ENCODE measurements around the gene SH2B3.
"Not testable (repeated sequence)": the region's sequence is repeated elsewhere in the genome, so short reads cannot be mapped to it uniquely, and the experiment has no call there.

Gene SH2B3

DNA sequence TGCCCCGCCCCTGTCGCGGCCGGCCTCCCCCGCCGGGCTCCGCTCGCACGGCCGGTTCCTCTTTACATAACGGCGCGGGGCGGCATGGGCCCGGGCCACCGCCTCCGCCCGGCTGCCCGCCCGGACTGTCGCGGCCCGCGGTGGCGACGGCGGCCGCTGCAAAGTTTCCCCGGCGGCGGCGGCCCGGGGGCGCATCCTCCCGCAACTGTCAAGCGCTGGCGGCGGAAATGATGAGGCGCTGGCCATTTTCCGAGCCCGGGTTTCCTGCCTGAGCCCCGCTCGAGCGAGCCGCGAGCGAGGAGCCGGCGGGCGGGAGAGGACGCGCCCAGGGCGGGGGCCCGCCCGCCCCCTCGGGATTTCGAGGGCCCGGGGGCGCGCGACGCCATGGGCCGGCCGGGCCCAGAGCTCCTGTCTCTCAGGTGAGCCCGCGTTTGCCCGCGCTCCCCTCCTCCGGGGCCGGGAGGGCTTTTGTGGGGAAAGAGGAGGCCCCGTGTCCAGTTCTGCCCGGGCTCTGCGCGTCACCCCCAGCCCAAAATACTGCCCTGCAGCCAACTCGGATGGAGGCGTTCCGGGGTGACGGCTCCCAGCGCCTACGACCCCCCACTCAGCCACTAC lies at the start of gene SH2B3:
SH2B3 (plus strand) TSS at position 65 of the 615 bp plus-strand sequence. CDS start 12,223 bp downstream, outside the sequence.
- DNase-seq (ENCODE audit: low read depth in 2 of 2): peak in 1 of 2 donors; percentile 48

DNA sequence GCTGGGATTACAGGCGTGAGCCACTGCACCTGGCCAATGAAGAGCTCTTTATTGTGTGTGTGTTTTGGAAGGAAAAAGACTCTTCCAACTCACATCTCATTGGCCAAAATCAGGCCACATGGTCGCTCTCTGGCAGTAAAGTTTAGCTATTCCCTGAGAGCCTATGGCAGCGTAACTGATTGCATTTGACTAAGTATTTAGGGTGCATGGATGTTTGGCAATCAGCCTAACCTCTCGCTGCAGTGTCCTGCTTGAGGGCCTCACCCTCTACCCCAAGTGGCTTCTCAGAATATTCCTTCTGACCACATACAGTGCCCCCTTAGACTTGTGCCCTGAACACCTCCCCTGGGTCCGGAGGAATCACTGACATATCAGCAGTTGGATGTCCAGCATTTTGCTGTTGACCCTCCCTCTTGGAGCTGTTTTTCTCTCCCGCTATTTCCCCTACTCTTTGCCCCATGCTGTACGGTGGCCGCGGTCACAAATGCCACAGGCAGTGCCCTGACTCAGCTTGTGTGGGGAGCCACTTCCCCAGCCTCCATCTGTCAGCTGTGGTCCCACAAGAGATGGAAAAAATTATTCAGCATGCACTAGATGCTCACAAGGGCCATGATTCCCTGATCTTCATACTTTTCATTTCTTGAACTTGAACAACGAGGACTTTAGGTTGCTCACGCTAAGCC lies 46.4 kb upstream of the SH2B3 start:
- DNase-seq (ENCODE audit: low read depth in 2 of 2): no peak

DNA sequence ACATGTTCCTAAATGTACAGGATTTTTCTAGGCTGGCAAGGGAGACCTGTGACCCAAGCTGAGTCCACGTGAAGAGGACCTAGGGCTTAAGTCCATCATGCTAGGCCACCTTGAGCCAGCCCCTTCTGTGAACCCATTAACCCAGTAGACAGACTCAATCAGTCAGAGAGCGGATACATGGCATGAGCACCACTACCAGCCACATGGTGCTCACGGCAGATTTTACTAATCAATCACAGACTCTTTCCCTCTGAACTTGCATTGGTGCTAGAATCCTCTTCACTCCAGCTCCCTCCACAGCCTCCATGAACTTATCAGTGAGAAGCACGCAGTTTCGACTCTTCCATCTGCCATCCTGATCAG lies 45.8 kb upstream of the SH2B3 start:
- no peak for DNase-seq (ENCODE audit: low read depth in 2 of 2)

DNA sequence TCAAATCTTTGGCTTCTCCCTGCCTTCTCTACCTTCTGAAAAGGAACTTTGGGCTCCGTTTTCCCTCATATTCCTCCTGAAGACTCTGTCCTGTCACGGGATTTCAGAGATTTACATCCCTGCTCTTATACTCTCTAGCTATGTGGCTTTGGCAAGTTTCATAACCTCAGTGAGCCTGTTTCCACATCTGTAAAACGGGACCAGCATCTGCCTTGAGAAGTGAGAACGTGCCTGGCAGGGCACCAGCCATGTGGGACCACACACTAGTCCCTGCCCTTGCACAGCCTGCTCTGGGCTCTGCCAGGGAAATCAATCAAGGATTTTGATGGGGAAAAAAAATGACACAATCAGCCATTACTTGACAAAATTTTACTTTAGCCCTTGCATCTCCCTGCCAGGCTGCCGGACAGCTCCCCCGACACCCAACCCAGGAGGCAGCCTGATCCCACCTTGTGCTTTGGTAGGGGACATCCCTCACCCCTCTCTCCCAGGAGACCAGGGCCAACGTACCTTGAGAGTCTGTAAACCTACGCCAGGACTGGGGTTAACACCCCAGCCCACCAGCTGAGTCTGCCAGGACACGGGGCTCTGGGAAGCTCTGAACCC lies 45.3 kb upstream of the SH2B3 start:
- no peak for DNase-seq (ENCODE audit: low read depth in 2 of 2)

DNA sequence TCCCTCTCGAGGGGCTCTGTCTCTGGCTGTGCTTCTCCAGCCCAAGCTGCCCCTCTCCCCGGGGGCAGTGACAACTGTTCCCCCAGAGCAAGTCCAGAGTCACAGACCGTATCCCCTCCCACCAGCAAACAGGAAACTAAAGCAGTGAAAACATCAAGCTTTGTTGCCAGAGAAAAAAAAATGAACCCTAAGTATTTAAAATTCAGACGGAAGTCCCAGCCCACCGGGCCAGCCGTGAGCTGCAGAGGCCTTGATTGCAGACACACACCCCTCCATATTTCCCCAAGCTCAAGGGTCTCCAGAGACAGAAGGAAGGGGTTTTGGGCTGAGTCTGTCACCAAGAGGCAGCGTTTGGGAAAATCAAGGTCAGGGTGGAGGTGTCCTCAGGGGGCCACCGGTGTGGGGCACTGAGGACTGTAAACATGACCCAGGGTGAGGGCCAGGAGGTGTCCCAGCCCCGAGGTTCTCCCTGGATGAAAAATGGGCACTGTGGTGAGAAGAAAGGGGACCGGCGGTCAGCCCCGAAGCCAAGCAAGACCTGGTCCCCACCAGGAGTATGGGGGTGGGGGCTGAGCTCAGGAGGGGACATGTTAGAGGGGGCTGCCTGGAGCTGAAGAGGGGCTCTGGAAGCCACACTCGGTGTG lies 44.5 kb upstream of the SH2B3 start:
- no peak for DNase-seq (ENCODE audit: low read depth in 2 of 2)

DNA sequence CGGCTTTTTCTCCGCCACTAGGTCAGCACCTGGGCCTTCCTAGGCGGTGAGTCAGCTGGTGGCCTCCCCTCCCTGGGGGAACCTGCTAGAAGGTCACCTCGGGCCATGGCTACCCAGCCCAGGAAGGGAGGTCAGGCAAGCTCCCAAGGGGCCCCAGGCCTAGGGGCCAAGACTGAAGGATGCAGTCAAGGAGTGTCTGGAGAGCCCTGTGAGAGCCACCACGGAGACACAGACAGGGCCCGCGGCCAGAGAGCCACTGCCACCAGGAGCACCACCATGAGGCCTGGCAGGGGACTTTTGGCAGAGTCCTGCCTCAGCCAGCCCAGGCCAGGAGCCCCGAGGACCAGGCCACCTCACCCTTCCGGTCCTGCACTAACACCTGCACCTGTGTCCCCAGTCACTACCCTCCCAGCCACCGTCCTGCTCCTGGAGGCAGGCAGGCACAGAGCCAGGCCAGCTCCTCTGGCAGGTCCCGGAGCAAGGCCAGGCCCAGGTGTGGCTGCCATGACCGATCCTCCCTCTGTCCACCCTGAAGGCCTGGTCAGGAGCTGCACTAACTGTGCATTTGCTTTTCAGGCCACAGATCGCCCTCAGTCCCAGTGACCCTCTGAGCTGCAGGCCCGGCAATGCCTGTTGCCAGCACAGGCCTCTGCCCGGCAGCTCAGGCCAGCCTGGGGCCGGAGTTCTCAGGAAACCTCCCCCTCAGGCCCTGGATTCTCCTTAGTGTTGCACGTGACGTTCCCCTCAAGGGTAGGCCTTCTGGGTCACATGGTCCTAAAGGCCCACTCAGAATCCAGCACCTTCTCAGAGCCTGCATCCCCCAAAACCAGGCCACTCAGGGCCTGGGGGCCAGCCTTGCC lies 43.8 kb upstream of the SH2B3 start:
- DNase-seq (ENCODE audit: low read depth in 2 of 2): no peak

DNA sequence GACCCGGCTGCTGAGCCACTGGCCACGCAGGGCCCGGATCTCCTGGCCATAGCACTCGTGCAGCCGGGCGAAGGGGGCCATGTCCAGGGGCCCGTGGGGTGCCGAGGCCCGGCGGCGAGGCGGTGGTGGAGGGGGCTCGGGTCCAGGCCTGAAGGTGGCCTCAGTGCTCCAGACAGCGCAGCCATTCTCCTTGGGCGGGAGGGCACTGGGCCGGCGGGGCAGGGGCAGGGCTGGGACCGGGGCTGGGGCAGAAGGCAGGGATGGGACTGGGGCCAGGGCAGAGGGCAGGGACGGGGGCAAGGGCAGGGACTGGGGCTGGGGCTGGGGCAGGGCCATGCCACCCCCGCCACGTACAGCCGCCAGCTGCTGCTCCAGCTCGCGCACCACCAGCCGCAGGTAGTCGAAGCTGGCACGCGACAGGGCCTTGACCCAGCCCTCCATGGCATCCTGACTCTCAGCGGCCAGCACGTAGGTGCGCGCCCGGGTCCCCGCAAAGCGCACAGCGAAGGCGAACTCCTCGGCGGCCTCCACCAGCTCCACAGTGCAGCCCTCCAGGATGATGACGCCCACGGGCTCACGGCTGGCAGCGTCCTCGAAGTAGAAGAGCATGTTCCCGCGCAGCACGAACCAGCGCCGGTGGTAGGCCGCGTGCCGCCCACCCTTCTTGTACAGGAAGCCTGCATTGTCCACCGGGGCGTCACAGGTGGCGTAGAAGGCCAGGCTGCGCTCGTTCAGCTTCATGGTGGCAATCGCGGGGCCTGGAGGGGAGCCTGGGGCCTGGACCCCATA lies 42.8 kb upstream of the SH2B3 start:
- DNase-seq (ENCODE audit: low read depth in 2 of 2): no peak

DNA sequence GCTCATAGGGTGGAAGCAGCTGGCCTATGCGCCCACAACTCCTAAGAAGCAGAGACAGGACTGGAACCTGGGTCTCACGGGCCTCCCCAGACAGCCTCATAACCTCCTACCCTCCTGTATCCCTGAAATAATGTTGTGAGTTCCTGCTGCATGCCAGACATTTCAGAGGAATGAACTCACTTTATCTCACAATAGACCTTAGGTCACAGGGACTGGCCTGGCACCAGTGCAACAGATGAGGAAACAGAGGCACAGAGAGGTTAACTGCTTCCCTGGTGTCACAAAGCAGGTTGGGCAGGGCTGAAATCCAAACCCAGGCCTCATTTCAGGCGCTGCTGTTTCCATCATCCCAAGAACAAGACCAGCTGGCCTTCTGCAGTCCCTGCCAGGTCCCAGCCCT lies 42.1 kb upstream of the SH2B3 start:
- no peak for DNase-seq (ENCODE audit: low read depth in 2 of 2)

DNA sequence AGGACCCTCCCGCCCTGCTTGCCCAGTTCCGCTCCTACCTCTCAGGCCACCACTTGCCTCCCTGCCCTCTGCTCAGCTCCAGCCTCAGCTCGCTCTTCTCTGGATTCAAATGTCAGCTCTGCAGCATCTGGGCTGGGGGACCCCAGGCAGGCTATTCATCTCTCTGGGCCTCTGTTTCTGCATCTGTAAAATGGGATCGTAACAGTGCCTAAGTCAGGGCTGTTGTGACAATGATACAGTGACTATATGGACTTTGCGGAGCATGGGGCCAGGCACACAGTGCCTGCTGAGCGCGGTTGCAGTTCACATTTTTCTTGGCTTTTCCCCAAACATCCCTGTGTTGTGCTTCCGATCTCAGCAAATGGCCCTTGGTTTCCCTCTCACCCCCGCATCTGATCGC lies 39.6 kb upstream of the SH2B3 start:
- no peak for DNase-seq (ENCODE audit: low read depth in 2 of 2)

DNA sequence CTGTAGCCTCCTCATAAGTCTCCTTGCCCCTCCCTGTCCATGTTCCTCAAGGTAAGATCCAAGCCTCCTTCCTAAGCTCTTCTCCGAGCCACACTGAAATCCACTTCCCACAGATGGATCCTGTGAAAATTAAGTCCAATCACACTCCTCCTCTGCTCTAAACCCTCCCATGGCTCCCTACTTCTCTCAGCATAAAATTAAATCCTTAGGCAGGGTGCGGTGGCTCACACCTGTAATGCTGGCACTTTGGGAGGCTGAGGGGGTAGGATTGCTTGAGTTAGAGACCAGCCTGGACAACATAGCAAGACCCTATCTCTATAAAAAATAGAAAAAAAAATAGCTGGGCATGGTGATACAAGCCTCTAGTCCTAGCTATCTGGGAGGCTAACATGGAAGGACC lies 39.1 kb upstream of the SH2B3 start:
- no peak for DNase-seq (ENCODE audit: low read depth in 2 of 2)

DNA sequence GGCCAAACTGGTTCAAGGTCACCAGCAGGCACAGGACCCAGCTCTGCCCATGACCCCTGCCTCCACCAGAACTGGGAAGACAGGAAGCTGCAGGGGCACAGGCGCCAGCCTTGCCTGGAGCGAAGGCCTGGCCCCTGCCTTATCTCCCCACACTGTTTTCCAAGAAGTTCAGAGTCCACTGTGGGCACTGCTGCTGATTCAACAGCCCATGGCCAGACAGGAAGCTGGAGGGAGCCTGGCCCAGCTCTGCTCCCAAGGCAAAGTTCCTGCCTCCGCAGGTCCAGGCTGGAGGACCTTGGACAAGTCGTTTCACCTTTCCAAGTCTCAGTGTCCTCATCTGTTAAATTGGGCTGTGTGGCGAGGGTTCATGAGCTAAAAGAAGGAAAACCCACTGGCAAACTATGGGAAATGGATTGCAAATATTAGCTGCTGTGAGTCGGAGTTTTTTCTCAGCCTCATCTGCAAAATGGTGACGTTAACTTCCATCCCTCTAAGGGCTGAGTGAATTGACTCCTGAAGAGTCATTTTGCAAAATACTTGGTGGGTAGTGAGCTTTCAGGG lies 38.0 kb upstream of the SH2B3 start:
- no peak for DNase-seq (ENCODE audit: low read depth in 2 of 2)

DNA sequence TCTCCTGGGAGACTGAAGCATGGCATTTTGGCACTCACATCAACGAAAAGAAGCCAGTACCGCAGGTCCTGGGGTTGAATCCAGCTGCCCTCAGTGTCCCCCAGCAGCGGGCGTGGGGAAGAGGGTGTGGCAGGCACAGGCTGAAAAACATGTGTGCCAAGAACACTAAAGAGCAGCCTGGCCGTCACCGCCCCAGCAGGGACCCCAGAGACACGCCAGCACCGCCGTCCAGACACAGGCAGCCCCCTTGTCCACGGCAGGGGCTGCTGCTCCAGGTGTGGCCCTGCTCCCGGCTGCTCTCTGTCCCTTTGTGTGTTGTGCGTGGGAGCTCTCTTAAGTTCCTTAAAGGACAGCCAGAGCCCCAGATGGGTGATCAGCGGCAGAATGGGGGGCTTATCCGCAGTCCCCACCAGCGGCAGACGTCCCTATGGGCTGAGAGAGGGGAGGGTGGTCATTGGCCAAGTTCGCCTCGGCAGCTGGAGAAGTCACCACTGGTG lies 37.4 kb upstream of the SH2B3 start:
- DNase-seq (ENCODE audit: low read depth in 2 of 2): no peak

DNA sequence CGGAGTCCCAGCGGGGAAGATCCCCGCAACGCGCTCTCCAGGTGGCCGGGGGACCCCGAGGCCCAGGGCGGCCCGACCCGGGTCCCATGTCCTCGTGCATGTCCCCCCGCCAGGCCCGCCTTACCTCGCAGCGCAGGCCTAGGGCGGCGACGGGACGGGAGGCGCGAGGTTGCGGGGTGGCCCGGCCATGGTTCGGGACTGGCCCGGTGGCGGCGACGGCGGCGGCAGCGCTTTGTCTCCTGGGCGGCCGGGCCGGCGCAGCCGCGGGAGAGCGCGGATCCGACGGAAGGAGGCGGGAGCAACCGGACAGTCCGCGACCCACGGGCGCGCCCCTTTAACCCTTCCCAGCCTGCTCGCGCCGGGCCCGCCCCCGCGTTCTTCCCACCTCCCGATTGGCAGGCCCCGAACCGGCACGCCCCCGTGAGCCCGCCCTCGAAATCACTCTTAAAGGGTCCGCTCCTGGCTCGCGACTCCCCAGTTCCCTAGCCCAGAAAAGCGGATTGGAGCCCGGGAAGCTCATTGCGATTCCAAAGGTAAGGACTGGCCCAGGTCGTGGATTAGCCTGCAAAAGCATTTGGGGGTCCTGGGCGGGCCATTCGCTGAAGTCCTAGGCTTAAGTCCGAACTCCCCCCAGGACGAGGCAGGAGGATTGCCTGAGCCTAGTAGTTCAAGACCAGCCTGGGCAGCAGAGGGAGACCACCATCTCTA lies 36.8 kb upstream of the SH2B3 start, which contains the start of gene PHETA1:
PHETA1 (minus strand) TSS at position 308 of the 708 bp plus-strand sequence. CDS start 5,668 bp downstream, outside the sequence.
- DNase-seq (ENCODE audit: low read depth in 2 of 2): peak; percentile 18 to 75

DNA sequence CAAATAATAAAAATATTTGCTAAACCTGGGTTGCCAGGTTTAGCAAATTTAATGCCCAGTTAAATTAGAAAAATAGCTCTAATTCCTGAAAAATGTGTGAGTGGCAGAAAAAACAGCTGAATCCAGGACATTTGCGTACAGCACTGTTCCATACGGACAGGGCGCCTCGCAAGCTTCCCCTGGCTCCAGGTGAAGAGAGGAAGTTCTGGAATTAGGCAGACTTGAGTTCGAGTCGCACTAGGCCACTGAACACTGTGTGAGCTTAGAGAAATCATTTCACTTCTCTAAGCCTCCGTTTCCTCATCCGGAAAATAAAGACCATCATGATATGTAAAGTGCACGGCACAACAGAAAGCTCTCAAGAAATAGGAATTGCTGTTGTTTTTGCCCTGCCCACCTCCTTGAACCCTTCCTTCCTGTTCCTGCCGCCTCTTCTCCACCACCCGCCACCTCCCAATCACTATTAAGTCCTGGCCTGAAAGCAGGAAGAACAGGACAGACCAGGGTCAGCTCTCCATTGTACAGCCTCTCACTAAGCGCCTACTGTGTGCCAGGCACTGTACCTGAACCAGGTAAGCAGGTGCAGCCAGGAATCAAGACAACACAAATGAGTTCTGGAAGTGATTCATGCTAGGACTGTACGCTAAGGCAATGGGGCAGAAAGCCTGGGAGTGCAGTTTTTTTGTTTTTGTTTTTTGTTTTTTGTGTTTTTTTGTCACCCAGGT lies 36.1 kb upstream of the SH2B3 start:
- DNase-seq (ENCODE audit: low read depth in 2 of 2): no peak

DNA sequence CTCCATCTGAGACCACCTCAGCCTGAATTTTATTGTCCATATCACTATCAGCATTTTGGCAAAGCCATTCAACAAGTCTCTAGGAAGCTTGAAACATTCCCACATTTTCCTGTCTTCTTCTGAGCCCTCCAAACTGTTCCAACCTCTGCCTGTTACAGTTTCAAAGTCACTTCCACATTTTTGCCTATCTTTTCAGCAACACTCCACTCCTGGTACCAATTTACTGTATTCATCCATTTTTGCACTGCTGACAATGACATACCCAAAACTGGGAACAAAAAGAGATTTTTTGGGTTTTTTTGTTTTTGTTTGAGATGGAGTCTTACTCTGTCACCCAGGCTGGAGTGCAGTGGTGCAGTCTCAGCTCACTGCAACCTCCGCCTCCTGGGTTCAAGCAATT lies 32.5 kb upstream of the SH2B3 start:
- not testable (repeated sequence) for DNase-seq (ENCODE audit: low read depth in 2 of 2)

DNA sequence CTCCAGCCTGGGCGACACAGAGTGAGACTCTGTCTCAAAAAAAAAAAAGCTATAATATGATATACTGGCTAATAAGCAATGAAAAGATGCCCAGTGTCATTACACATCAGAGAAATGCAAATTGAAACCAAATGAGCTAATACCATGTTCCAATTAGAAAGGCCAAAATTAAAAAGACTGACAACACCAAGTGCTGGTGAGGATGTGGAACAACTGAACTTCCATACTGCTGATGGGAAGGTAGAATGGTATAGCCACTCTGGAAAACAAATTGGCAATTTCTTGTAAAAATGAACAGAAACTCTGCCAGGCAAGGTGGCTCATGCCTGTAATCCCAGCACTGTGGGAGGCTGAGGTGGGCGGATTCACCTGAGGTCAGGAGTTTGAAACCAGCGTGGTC lies 28.3 kb upstream of the SH2B3 start:
- DNase-seq (ENCODE audit: low read depth in 2 of 2): no peak

DNA sequence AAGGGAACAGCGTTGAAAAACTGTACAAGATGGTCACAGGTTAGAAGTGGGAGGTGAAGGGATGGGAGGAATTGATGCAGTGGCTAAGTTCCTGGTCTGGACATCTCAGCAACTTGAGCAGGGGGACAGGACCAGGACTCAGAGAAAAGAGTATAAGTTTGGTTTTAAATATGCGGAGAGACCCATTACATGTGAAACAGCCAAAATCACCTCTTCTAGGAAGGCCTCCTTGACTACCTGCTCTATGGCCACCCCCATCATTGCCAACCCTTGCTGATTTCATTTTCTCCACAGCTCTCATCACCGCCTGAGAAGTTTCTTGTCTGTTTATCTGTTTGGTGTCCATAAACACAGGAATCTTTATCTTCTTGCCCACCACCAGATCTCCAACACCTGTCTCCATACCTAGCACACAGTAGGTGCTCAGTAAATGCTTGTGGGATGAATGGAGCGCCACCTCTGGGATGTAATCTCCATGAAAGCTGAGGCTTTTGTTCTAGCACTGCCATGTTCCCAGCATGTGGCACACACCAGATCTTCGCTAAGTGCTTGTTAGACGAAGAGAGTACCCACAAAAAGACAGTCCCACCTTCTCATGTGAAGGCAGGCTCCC lies 25.7 kb upstream of the SH2B3 start:
- no peak for DNase-seq (ENCODE audit: low read depth in 2 of 2)

DNA sequence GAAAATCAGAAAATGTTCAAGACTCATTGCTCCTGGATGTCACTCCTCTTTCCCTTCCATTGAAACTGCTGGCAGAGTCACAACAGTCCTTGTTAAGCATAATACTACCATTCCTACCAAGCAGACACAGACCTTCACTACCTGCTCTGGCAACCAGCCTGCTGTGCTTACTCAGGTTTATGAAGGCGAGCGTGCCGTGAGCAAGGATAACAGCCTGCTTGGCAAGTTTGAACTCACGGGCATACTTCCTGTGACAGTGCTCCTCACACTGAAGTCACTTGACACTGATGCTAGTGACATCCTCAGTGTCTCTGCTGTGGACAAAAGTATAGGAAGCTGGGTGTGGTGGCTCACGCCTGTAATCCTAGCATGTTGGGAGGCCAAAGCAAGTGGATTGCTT lies 21.1 kb upstream of the SH2B3 start:
- DNase-seq (ENCODE audit: low read depth in 2 of 2): no peak

DNA sequence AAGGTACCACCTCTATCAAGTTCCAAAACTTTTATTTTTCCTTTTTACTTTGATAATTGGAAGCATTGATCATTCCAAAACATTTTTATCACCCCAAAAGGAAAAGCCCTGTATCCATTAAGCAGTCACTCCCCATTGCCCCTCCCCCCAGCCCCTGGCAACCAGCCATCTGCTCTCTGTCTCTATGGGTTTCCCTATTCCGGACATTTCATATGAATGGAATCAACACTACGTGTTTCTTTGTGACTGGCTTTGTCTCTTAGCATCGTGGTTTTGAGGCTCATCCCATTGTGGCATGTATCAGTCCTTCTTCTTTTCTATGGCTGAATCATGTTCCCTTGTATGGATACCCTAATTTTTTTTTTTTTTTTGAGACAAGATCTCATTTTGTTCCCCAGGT lies 18.8 kb upstream of the SH2B3 start:
- DNase-seq (ENCODE audit: low read depth in 2 of 2): no peak
